PC-9 (cell line): ENCODE data around the gene LRRC7. TPM values are rescaled to one million over a fixed set of nuclear protein-coding genes. Genes with fewer than 3 reads are reported as not detected.

ENCODE experiments used
- BruUV-seq: library from RNA; stranded (reverse); fragments of 400-500 nt; replicated peaks from 2 replicates; lab custom pipeline; 2021; lab: Mats Ljungman, UMichigan
- CTCF ChIA-PET: fragments of 300-600 bp; sonication (Branson Sonifier 250); formaldehyde crosslinking; loops from one replicate; lab custom pipeline; 2022; ENCODE audit warnings: antibody characterized with exemption; lab: Charles Lee
- POLR2A ChIA-PET: fragments of 300-600 bp; sonication (Branson Sonifier 250); formaldehyde crosslinking; loops from one replicate; lab custom pipeline; 2022; ENCODE audit warnings: antibody characterized with exemption; ENCODE audit not compliant: unreplicated experiment; lab: Charles Lee
- DNase-seq, 2 experiments: peaks; one replicate each; pipeline versions ENCODE4 v3.0.0 to v3.0.0-alpha.2; 2015 to 2022; ENCODE audit warnings: mixed read lengths in 1 of 2
- H2AFZ ChIP-seq: fragments of 200-600 bp; sonication (generic); 2 replicates; pipeline ENCODE4 v1.8.1; 2017; ENCODE audit warnings: antibody characterized with exemption
- H3F3A ChIP-seq: fragments of 200-600 bp; sonication (generic); 2 replicates; pipeline ENCODE4 v1.8.1; 2017; ENCODE audit warnings: antibody characterized with exemption, mild to moderate bottlenecking, low read depth; ENCODE audit not compliant: insufficient read depth
- H3K27ac ChIP-seq: fragments of 200-600 bp; sonication (generic); 2 replicates; pipeline ENCODE4 v1.6.1; 2016; ENCODE audit warnings: mixed run types
- H3K27me3 ChIP-seq: fragments of 200-600 bp; sonication (generic); 2 replicates; pipeline ENCODE4 v1.6.1; 2016; ENCODE audit warnings: low read depth, mixed run types; ENCODE audit not compliant: insufficient read depth
- H3K36me3 ChIP-seq: fragments of 200-600 bp; sonication (generic); 2 replicates; pipeline ENCODE4 v1.6.1; 2016; ENCODE audit warnings: low read depth, mixed run types
- H3K4me1 ChIP-seq: fragments of 200-600 bp; sonication (generic); replicated peaks from 2 replicates; pipeline ENCODE4 v1.6.1; 2016; ENCODE audit warnings: mixed run types; ENCODE audit not compliant: insufficient read depth
- H3K4me2 ChIP-seq: fragments of 200-600 bp; sonication (generic); 2 replicates; pipeline ENCODE4 v1.6.1; 2017; ENCODE audit warnings: mixed run types
- H3K4me3 ChIP-seq: fragments of 200-600 bp; sonication (generic); 2 replicates; pipeline ENCODE4 v1.6.1; 2016; ENCODE audit warnings: mixed run types
- H3K79me2 ChIP-seq: fragments of 200-600 bp; sonication (generic); 2 replicates; pipeline ENCODE4 v1.6.1; 2017; ENCODE audit warnings: low read depth, mixed run types
- H3K9me2 ChIP-seq: fragments of 200-600 bp; sonication (generic); 2 replicates; pipeline ENCODE4 v1.8.1; 2017; ENCODE audit warnings: mild to moderate bottlenecking; ENCODE audit not compliant: insufficient read depth
- H3K9me3 ChIP-seq: fragments of 200-600 bp; sonication (generic); 2 replicates; pipeline ENCODE4 v1.8.1; 2016; ENCODE audit warnings: low read depth; ENCODE audit not compliant: insufficient read depth
- H4K20me1 ChIP-seq: fragments of 200-600 bp; sonication (generic); 2 replicates; pipeline ENCODE4 v1.8.1; 2017; ENCODE audit not compliant: insufficient read depth
- CTCF ChIP-seq: fragments of 200-600 bp; sonication (generic); conservative IDR thresholded peaks from 2 replicates; pipeline ENCODE4 v1.6.1; 2017; ENCODE audit warnings: mixed run types, antibody characterized with exemption, mild to moderate bottlenecking, moderate library complexity
- EZH2 ChIP-seq: fragments of 200-600 bp; sonication (generic); IDR thresholded peaks from 2 replicates; pipeline ENCODE4 v1.8.0; 2017; ENCODE audit warnings: antibody characterized with exemption, low read depth
- intact Hi-C: fragments of 100-400 bp; cut with micrococcal nuclease; formaldehyde crosslinking; loops from one replicate; pipeline ENCODE4 v1.10.0; 2022; ENCODE audit not compliant: unreplicated experiment
- total RNA-seq: library from RNA; stranded (reverse); gene quantifications from 2 replicates; pipeline ENCODE4 v1.2.3, GENCODE V29; 2021

LRRC7 gene
- total RNA-seq, 1 experiment from 2014 or later = not detected

- H3K27ac ChIP-seq = no peak overlapping the region
- no peak overlapping the region for H3K4me2 ChIP-seq
- CTCF ChIA-PET = no interaction called here
- TF ChIP-seq EZH2 = no peak
- TF ChIP-seq CTCF = no peak
- no peaks in the 10 kb centered on the region for H3K79me2 ChIP-seq
- intact Hi-C loops = no loop called here
- POLR2A ChIA-PET = no interaction called here
- no peaks in the 10 kb centered on the region for H3K9me3 ChIP-seq
- no peaks in the 10 kb centered on the region for H3K9me2 ChIP-seq
- no peak overlapping the region for H2AFZ ChIP-seq
- H3K27me3 ChIP-seq = no peaks in the 10 kb centered on the region
- no peaks in the 10 kb centered on the region for H3K36me3 ChIP-seq
- DNase-seq = no peak
- H3K4me3 ChIP-seq = no peak overlapping the region
- H3K4me1 ChIP-seq = peaks cover 8% of the 10 kb centered on the region; the same call in 1 of the 2 replicates
- no peaks in the 10 kb centered on the region for H3F3A ChIP-seq
- no TSS peak for BruUV-seq
- no peaks in the 10 kb centered on the region for H4K20me1 ChIP-seq
These were observed 582.7 kb downstream of the LRRC7 start for GRCh38 chr1:70150444-70150843.

GRCh38 chr1:70153739-70154138, 586.0 kb downstream of the LRRC7 start:
- Histone ChIP-seq H3F3A (no peaks in the 10 kb centered on the region), H3K9me2 (no peaks in the 10 kb centered on the region), H2AFZ (no peak overlapping the region), H4K20me1 (no peaks in the 10 kb centered on the region), H3K4me2 (no peak overlapping the region), H3K9me3 (no peaks in the 10 kb centered on the region), H3K27me3 (no peaks in the 10 kb centered on the region), H3K4me3 (no peak overlapping the region), H3K79me2 (no peaks in the 10 kb centered on the region), H3K27ac (no peak overlapping the region), H3K36me3 (no peaks in the 10 kb centered on the region), H3K4me1 (no peaks in the 10 kb centered on the region)
- ChIA-PET POLR2A (no interaction called here), CTCF (no interaction called here)
- TF ChIP-seq EZH2 = no peak
- TF ChIP-seq CTCF = no peak
- BruUV-seq = no TSS peak
- intact Hi-C loops = no loop called here
- no peak for DNase-seq

GRCh38 chr1:70156529-70157120, 588.9 kb downstream of the LRRC7 start:
- no peak for DNase-seq
- no peak overlapping the region for H3K4me2 ChIP-seq
- CTCF ChIA-PET = no interaction called here
- H2AFZ ChIP-seq = no peak overlapping the region
- POLR2A ChIA-PET = no interaction called here
- no peak overlapping the region for H3K4me3 ChIP-seq
- H3K36me3 ChIP-seq = no peaks in the 10 kb centered on the region
- intact Hi-C loops = no loop called here
- H4K20me1 ChIP-seq = no peaks in the 10 kb centered on the region
- no peaks in the 10 kb centered on the region for H3F3A ChIP-seq
- no peaks in the 10 kb centered on the region for H3K4me1 ChIP-seq
- no peak overlapping the region for H3K27ac ChIP-seq
- H3K79me2 ChIP-seq = no peaks in the 10 kb centered on the region
- TF ChIP-seq EZH2 (no peak), CTCF (no peak)
- no peaks in the 10 kb centered on the region for H3K9me3 ChIP-seq
- H3K9me2 ChIP-seq = no peaks in the 10 kb centered on the region
- BruUV-seq = no TSS peak
- H3K27me3 ChIP-seq = no peaks in the 10 kb centered on the region
